GM12878 (cell line): ENCODE data around the gene C1orf21. TPM values are rescaled to one million over a fixed set of nuclear protein-coding genes. Genes with fewer than 3 reads are reported as not detected.

Experiments
- ATAC-seq: fragments of 200-7000 bp; cut with Tn5 transposase; 3 replicates; pipeline ENCODE4 v1.9.1; 2020; ENCODE audit warnings: mild to moderate bottlenecking, moderate library complexity
- BruUV-seq: library from RNA; stranded (reverse); fragments of 400-500 nt; replicated peaks from 2 replicates; lab custom pipeline; 2021; lab: Mats Ljungman, UMichigan
- CTCF ChIA-PET: fragments of 300-600 bp; sonication (Branson Sonifier 250); formaldehyde crosslinking; extraction: SDS; loops from one replicate; lab custom pipeline; 2021; ENCODE audit warnings: inconsistent platforms; lab: Yijun Ruan, JAX
- POLR2A ChIA-PET: fragments of 350-600 bp; formaldehyde crosslinking; extraction: SDS; loops from one replicate; lab custom pipeline; 2021; ENCODE audit warnings: inconsistent platforms; lab: Charles Lee
- RAD21 ChIA-PET: fragments of 300-600 bp; sonication (Branson Sonifier 250); formaldehyde crosslinking; loops from one replicate; lab custom pipeline; 2023; ENCODE audit warnings: antibody characterized with exemption; ENCODE audit not compliant: unreplicated experiment; lab: Charles Lee
- SMC1A ChIA-PET: fragments of 300-600 bp; sonication (Branson Sonifier 250); formaldehyde crosslinking; loops from one replicate; lab custom pipeline; 2023; ENCODE audit not compliant: unreplicated experiment, uncharacterized antibody; lab: Charles Lee
- DNase-seq: peaks from one replicate; pipeline ENCODE4 v3.0.0-alpha.2; 2011; ENCODE audit warnings: low read depth, low spot score
- FAIRE-seq: peaks from 3 replicates; lab custom pipeline; 2011; peaks lifted over from hg19 to GRCh38; lab: Jason Lieb, UNC
- H2AFZ ChIP-seq: 2 replicates; pipeline ENCODE4 v1.6.0; 2011; ENCODE audit warnings: low read depth, low read length, control low read depth; ENCODE audit not compliant: control insufficient read depth
- H3K27ac ChIP-seq: 2 replicates; pipeline ENCODE4 v1.5.1; 2011; ENCODE audit warnings: control low read depth; ENCODE audit not compliant: control insufficient read depth, insufficient read depth
- H3K27me3 ChIP-seq, 2 experiments: replicated peaks in 1 of 2; 2 replicates each; pipeline versions ENCODE4 v1.6.0 to v1.6.1; 2011; ENCODE audit warnings: low read length in 1 of 2; ENCODE audit not compliant: control insufficient read depth in 2 of 2, insufficient read depth in 2 of 2
- H3K36me3 ChIP-seq, 2 experiments: 2 replicates each; pipeline ENCODE4 v1.5.1; 2011; ENCODE audit warnings: low read length in 1 of 2; ENCODE audit not compliant: control insufficient read depth in 2 of 2, insufficient read depth in 2 of 2
- H3K4me1 ChIP-seq: 2 replicates; pipeline ENCODE4 v1.6.1; 2011; ENCODE audit warnings: mild to moderate bottlenecking, low read length, moderate library complexity, mixed read lengths; ENCODE audit not compliant: control insufficient read depth, insufficient read depth
- H3K4me2 ChIP-seq: 2 replicates; pipeline ENCODE4 v1.6.0; 2011; ENCODE audit warnings: control low read depth; ENCODE audit not compliant: control insufficient read depth, insufficient read depth
- H3K4me3 ChIP-seq: fragments of 200-600 bp; sonication (generic); 2 replicates; pipeline ENCODE4 v1.5.1; 2016
- H3K79me2 ChIP-seq: 2 replicates; pipeline ENCODE4 v1.6.0; 2011; ENCODE audit warnings: low read length; ENCODE audit not compliant: control insufficient read depth, insufficient read depth
- H3K9ac ChIP-seq: 2 replicates; pipeline ENCODE4 v1.8.0; 2011; ENCODE audit warnings: low read length, control low read depth, mixed read lengths; ENCODE audit not compliant: control insufficient read depth, insufficient read depth
- H3K9me3 ChIP-seq: replicated peaks from 3 replicates; pipeline ENCODE4 v1.5.1; 2011; ENCODE audit warnings: mild to moderate bottlenecking, low read length; ENCODE audit not compliant: control insufficient read depth, insufficient read depth
- H4K20me1 ChIP-seq: 2 replicates; pipeline ENCODE4 v1.6.0; 2011; ENCODE audit not compliant: control insufficient read depth, insufficient read depth
- EP300 ChIP-seq, 2 experiments: fragments of 150-350 bp in 1 of 2; IDR thresholded peaks; 2 replicates each; pipeline ENCODE4 v1.6.1; 2011 to 2012; ENCODE audit warnings: low read depth in 2 of 2, low read length in 2 of 2, borderline replicate concordance in 1 of 2, improper control_type of control experiment in 1 of 2, inconsistent platforms in 1 of 2; ENCODE audit not compliant: control insufficient read depth in 1 of 2
- FOS ChIP-seq: IDR thresholded peaks from 3 replicates; pipeline ENCODE4 v1.6.1; 2011; ENCODE audit warnings: borderline replicate concordance; ENCODE audit not compliant: insufficient read length; ENCODE audit errors: extremely low read depth
- FOXK2 ChIP-seq: fragments of 450-650 bp; IDR thresholded peaks from 2 replicates; pipeline ENCODE4 v1.6.1; 2017; ENCODE audit warnings: mild to moderate bottlenecking, moderate library complexity
- MEF2A ChIP-seq: IDR thresholded peaks from 2 replicates; pipeline ENCODE4 v1.6.1; 2011; ENCODE audit warnings: low read depth, mild to moderate bottlenecking, low read length, moderate library complexity; ENCODE audit not compliant: insufficient read depth
- NBN ChIP-seq: fragments of 450-650 bp; IDR thresholded peaks from 2 replicates; pipeline ENCODE4 v1.6.1; 2016
- NFYA ChIP-seq: IDR thresholded peaks from 2 replicates; pipeline ENCODE4 v1.6.1; 2011; ENCODE audit warnings: low read depth, mild to moderate bottlenecking, low read length, improper control_type of control experiment, borderline replicate concordance
- POLR2A ChIP-seq: IDR thresholded peaks from 2 replicates; pipeline ENCODE4 v1.6.1; 2011; ENCODE audit warnings: low read depth, mild to moderate bottlenecking, low read length
- POLR2AphosphoS5 ChIP-seq: IDR thresholded peaks from 2 replicates; pipeline ENCODE4 v1.6.1; 2011; ENCODE audit warnings: mild to moderate bottlenecking, low read length, inconsistent platforms
- SUZ12 ChIP-seq: fragments of 200-600 bp; sonication (generic); IDR thresholded peaks from one replicate; pipeline ENCODE4 v1.6.1; 2018; ENCODE audit warnings: antibody characterized with exemption, mild to moderate bottlenecking; ENCODE audit not compliant: unreplicated experiment
- YY1 ChIP-seq: IDR thresholded peaks from 2 replicates; pipeline ENCODE4 v1.6.1; 2011; ENCODE audit warnings: low read depth, mild to moderate bottlenecking, low read length
- ZNF274 ChIP-seq: IDR thresholded peaks from one replicate; pipeline ENCODE4 v1.8.0; 2011; ENCODE audit not compliant: insufficient read length, insufficient read depth
- WGBS: methylation state at CpG from one replicate; pipeline ENCODE4 v1.1.6; 2016; ENCODE audit warnings: low lambda C conversion rate; ENCODE audit not compliant: insufficient replicate concordance, insufficient coverage; ENCODE audit errors: missing lambda C conversion rate; 5-methylcytosine and 5-hydroxymethylcytosine counted together
- in situ Hi-C: fragments of 300-500 bp; cut with MboI; formaldehyde crosslinking; loops from 9 replicates; pipeline ENCODE4 v1.14.3; 2018; ENCODE audit warnings: mixed read lengths
- intact Hi-C: fragments of 100-400 bp; cut with micrococcal nuclease; formaldehyde crosslinking; loops from one replicate; pipeline ENCODE4 v1.14.2; 2022; ENCODE audit not compliant: unreplicated experiment
- polyA plus RNA-seq, 11 experiments: library from polyadenylated mRNA; depleted of rRNA in 4 of 11; unstranded in 6 of 11; stranded (reverse) in 5 of 11; fragments of >200 nt; fragmentation: Nextera tagmentation in 4 of 11; fragmentation: Illumina TruSeq in 1 of 11; extraction: Ambion mirVana in 4 of 11; extraction: Trizol in 1 of 11; gene quantifications; 1 replicate in 1 of 11; 2 replicates in 10 of 11; pipeline versions ENCODE4 v1.2.1 to v1.2.3, GENCODE V29; 2011 to 2016; ENCODE audit warnings: inconsistent platforms in 2 of 11, missing spikeins in 2 of 11, low read depth in 1 of 11
- total RNA-seq, 4 experiments: library from RNA; depleted of rRNA in 3 of 4; stranded (reverse); fragments of >200 nt in 3 of 4; fragmentation: Illumina TruSeq in 1 of 4; extraction: Trizol in 1 of 4; gene quantifications; 2 replicates each; pipeline versions ENCODE4 v1.2.1 to v1.2.3, GENCODE V29; 2013 to 2021
- TF ChIP-seq, protein P1 (sequence below), 3 experiments: IDR thresholded peaks in 2 of 3; conservative IDR thresholded peaks in 1 of 3; 2 replicates each; pipeline ENCODE4 v1.5.1; 2011; ENCODE audit warnings: low read depth in 3 of 3, low read length in 3 of 3, mild to moderate bottlenecking in 3 of 3, control low read depth in 2 of 3, moderate library complexity in 2 of 3, inconsistent platforms in 1 of 3, mixed read lengths in 1 of 3; ENCODE audit not compliant: control insufficient read depth in 2 of 3, insufficient read depth in 1 of 3; ENCODE audit errors: extremely low read depth in 1 of 3
- TF ChIP-seq, protein P2 (sequence below): IDR thresholded peaks from 2 replicates; pipeline ENCODE4 v1.6.1; 2011; ENCODE audit warnings: mild to moderate bottlenecking, low read depth, low read length, moderate library complexity; ENCODE audit not compliant: insufficient replicate concordance

Gene C1orf21
- total and polyA plus RNA-seq, 10 of the 15 experiments (the other 5 are each of a cell fraction or from before 2014, with no cell fraction given) = 0.03 to 1.6 (median 0.17) TPM; not detected in 3

- SMC1A ChIA-PET = no interaction called here
- ATAC-seq = no peak
- no peak overlapping the region for H2AFZ ChIP-seq
- TF ChIP-seq, protein P1, sequence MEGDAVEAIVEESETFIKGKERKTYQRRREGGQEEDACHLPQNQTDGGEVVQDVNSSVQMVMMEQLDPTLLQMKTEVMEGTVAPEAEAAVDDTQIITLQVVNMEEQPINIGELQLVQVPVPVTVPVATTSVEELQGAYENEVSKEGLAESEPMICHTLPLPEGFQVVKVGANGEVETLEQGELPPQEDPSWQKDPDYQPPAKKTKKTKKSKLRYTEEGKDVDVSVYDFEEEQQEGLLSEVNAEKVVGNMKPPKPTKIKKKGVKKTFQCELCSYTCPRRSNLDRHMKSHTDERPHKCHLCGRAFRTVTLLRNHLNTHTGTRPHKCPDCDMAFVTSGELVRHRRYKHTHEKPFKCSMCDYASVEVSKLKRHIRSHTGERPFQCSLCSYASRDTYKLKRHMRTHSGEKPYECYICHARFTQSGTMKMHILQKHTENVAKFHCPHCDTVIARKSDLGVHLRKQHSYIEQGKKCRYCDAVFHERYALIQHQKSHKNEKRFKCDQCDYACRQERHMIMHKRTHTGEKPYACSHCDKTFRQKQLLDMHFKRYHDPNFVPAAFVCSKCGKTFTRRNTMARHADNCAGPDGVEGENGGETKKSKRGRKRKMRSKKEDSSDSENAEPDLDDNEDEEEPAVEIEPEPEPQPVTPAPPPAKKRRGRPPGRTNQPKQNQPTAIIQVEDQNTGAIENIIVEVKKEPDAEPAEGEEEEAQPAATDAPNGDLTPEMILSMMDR (IDR thresholded peaks at IDR 0.05 in 2 of 3, conservative IDR thresholded peaks at IDR 0.05 in 1 of 3; ENCODE audit: control insufficient read depth in 2 of 3, extremely low read depth in 1 of 3, insufficient read depth in 1 of 3, low read depth in 3 of 3, low read length in 3 of 3) = no peak
- no peak for TF ChIP-seq SUZ12
- no peak for TF ChIP-seq EP300 (IDR thresholded peaks at IDR 0.05; ENCODE audit: borderline replicate concordance in 1 of 2, control insufficient read depth in 1 of 2, low read depth in 2 of 2, low read length in 2 of 2)
- no peak for TF ChIP-seq POLR2AphosphoS5
- no peak for TF ChIP-seq YY1
- no peak for TF ChIP-seq MEF2A
- TF ChIP-seq, protein P2, sequence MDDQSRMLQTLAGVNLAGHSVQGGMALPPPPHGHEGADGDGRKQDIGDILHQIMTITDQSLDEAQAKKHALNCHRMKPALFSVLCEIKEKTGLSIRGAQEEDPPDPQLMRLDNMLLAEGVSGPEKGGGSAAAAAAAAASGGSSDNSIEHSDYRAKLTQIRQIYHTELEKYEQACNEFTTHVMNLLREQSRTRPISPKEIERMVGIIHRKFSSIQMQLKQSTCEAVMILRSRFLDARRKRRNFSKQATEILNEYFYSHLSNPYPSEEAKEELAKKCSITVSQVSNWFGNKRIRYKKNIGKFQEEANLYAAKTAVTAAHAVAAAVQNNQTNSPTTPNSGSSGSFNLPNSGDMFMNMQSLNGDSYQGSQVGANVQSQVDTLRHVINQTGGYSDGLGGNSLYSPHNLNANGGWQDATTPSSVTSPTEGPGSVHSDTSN = no peak
- no peak for TF ChIP-seq POLR2A
- TF ChIP-seq FOS = no peak
- no peak for TF ChIP-seq NFYA
- no peak for TF ChIP-seq ZNF274
- TF ChIP-seq NBN = no peak
- TF ChIP-seq FOXK2 = no peak
- TF ChIP-seq, all 136 proteins: peak for 0
- no peak overlapping the region for H3K4me2 ChIP-seq
- intact Hi-C loops = no loop called here
- CTCF ChIA-PET = no interaction called here
- FAIRE-seq (no peak), DNase-seq (no peak)
- in situ Hi-C loops = no loop called here
- 65% methylated on average over 6 of the region's 6 CpGs for WGBS
- BruUV-seq = no TSS peak
- H3K9me3 ChIP-seq = no peaks in the 10 kb centered on the region; the same call in 2 of the 3 replicates
- H3K79me2 ChIP-seq = no peaks in the 10 kb centered on the region
- no peaks in the 10 kb centered on the region for H3K27me3 ChIP-seq
- POLR2A ChIA-PET = no interaction called here
- no peaks in the 10 kb centered on the region for H4K20me1 ChIP-seq
- RAD21 ChIA-PET = no interaction called here
- no peak overlapping the region for H3K9ac ChIP-seq
- H3K27ac ChIP-seq = no peak overlapping the region
- no peaks in the 10 kb centered on the region for H3K36me3 ChIP-seq
- no peaks in the 10 kb centered on the region for H3K4me1 ChIP-seq
- H3K4me3 ChIP-seq = no peak overlapping the region
Observed at GRCh38 chr1:184577319-184577718, 190.5 kb downstream of the C1orf21 start.
